GM19395 (cell line): ENCODE data around the gene FSTL4.

Experiments
- ATAC-seq: cut with Tn5 transposase; IDR thresholded peaks from one replicate; pipeline ENCODE4 v1.9.1; 2021; ENCODE audit warnings: mild to moderate bottlenecking, moderate library complexity; ENCODE audit not compliant: unreplicated experiment

FSTL4 gene

GRCh38 chr5:133356396-133356983 is 255.9 kb downstream of the FSTL4 start:
- ATAC-seq = no peak

- no peak for ATAC-seq
Observed at GRCh38 chr5:133354323-133355185, 257.8 kb downstream of the FSTL4 start.

GRCh38 chr5:133353741-133354140 is 258.6 kb downstream of the FSTL4 start:
- no peak for ATAC-seq

- ATAC-seq = no peak
Observed at GRCh38 chr5:133348406-133348805, 263.9 kb downstream of the FSTL4 start.

- no peak for ATAC-seq
Observed at GRCh38 chr5:133347039-133347438, 265.3 kb downstream of the FSTL4 start.

GRCh38 chr5:133344266-133344665 is 268.1 kb downstream of the FSTL4 start:
- ATAC-seq = no peak

- no peak for ATAC-seq
Observed at GRCh38 chr5:133343196-133343595, 269.1 kb downstream of the FSTL4 start.

GRCh38 chr5:133341915-133342710 is 270.2 kb downstream of the FSTL4 start:
- ATAC-seq = no peak

GRCh38 chr5:133341296-133341695 is 271.0 kb downstream of the FSTL4 start:
- ATAC-seq = no peak

GRCh38 chr5:133340822-133341221 is 271.5 kb downstream of the FSTL4 start:
- no peak for ATAC-seq

GRCh38 chr5:133340002-133340755 is 272.2 kb downstream of the FSTL4 start:
- no peak for ATAC-seq

GRCh38 chr5:133338504-133339355 is 273.6 kb downstream of the FSTL4 start:
- no peak for ATAC-seq

GRCh38 chr5:133337795-133338445 is 274.4 kb downstream of the FSTL4 start:
- ATAC-seq = no peak

- no peak for ATAC-seq
Observed at GRCh38 chr5:133336969-133337410, 275.4 kb downstream of the FSTL4 start.

GRCh38 chr5:133336121-133336968 is 276.0 kb downstream of the FSTL4 start:
- ATAC-seq = no peak

GRCh38 chr5:133334796-133335639 is 277.3 kb downstream of the FSTL4 start:
- no peak for ATAC-seq

- no peak for ATAC-seq
Observed at GRCh38 chr5:133333326-133334150, 278.8 kb downstream of the FSTL4 start.
